Choroid plexus epithelial cell (primary cell): ENCODE measurements around the gene RPN2.

Source experiments
- DNase-seq: peaks from one replicate; pipeline ENCODE4 v3.0.0-alpha.2; 2010; ENCODE audit warnings: low read depth
- H3K4me3 ChIP-seq: 2 replicates; pipeline ENCODE4 v1.5.1; 2011; ENCODE audit warnings: low read depth, mild to moderate bottlenecking, control low read depth, low read length, moderate library complexity
- TF ChIP-seq, protein P1 (sequence below): conservative IDR thresholded peaks from 2 replicates; pipeline ENCODE4 v1.5.1; 2011; ENCODE audit warnings: low read depth, mild to moderate bottlenecking, control low read depth, inconsistent platforms, low read length, moderate library complexity

RPN2 gene

DNA sequence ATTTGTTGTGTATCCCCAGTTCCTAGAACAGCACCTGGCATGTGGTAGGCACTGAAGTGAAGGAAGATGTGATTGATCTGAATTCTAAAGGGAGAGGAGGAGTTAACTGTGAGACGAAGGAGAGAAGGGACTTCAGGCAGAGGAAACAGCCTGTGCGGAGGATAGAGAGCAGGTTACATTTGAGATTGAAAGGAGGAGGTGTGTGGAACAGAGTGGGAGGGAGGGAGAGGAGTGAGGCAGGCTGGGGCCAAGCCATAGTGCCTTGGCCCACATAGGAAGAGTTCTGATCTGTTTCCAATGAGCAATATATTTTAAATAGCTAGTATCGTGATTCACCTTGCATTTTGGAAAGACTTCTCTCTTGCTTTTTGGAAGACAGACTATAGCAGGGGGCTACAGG, 14.1 kb downstream of the RPN2 start:
- DNase-seq, result no peak
- TF ChIP-seq, protein P1, sequence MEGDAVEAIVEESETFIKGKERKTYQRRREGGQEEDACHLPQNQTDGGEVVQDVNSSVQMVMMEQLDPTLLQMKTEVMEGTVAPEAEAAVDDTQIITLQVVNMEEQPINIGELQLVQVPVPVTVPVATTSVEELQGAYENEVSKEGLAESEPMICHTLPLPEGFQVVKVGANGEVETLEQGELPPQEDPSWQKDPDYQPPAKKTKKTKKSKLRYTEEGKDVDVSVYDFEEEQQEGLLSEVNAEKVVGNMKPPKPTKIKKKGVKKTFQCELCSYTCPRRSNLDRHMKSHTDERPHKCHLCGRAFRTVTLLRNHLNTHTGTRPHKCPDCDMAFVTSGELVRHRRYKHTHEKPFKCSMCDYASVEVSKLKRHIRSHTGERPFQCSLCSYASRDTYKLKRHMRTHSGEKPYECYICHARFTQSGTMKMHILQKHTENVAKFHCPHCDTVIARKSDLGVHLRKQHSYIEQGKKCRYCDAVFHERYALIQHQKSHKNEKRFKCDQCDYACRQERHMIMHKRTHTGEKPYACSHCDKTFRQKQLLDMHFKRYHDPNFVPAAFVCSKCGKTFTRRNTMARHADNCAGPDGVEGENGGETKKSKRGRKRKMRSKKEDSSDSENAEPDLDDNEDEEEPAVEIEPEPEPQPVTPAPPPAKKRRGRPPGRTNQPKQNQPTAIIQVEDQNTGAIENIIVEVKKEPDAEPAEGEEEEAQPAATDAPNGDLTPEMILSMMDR, result no peak

DNA sequence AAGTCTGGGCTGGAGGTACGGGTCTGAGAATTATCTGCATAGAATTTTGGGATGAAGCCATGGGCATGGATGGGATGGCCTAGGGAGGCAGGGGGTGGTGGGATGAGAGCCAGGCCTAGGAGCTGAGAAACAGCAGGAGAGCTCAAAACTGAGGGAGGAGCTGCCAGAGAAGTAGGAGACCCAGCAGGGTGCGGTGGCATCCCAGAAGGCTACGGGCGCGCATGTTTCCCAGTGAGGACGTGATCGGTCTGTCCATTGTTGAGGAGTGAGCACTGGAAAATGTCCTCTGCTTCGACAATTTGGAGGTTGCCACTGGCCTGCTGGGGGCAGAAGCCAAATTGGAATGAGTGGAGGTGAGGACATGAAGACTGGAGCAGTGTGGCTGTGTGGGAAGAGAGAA, 14.7 kb downstream of the RPN2 start:
- H3K4me3 ChIP-seq, result no peak overlapping the region
- no peak for DNase-seq
- TF ChIP-seq, protein P1, result no peak

More for the DNA sequence above, 14.1 kb downstream of the RPN2 start:
- H3K4me3 ChIP-seq, result no peak overlapping the region

DNA sequence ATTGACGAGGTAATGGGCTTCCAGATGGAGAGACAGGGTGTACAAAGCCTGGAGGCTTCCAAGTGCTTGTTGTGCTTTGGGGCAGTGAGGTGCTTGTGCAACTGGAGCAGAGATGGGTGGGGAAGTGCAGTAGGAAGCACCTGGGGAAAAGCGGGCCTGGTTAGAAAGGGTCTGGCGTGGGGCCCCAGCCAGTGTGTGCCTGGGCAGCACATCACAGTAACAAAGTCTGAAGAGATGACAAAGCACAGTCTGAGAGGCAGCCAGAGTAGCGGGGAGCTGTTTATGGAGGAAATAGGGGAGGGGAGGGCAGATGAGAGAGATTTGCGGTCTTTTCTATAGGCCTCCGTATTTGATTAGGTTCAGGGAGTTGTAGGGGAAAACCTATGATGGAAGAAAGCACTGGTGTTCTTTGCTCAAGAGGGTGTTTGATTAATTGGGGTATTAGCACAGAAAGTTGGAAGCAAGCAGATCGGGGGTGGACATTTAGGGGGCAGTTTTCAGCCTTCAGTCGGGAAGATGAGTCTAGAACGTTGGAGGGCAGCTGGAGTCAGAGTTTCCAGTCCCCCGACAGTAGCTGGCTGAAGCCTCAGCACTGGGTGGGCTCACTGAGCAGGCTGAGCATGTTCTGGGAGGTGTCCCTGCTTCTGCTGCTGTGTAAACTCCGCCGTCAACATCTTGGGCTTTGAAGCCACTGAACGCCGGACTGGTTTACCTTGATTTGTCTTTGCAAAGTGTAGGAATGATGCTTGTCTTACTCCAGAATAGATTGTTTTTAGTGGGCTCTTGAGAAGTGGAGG, 15.7 kb downstream of the RPN2 start:
- no peak overlapping the region for H3K4me3 ChIP-seq
- TF ChIP-seq, protein P1, result no peak
- no peak for DNase-seq

DNA sequence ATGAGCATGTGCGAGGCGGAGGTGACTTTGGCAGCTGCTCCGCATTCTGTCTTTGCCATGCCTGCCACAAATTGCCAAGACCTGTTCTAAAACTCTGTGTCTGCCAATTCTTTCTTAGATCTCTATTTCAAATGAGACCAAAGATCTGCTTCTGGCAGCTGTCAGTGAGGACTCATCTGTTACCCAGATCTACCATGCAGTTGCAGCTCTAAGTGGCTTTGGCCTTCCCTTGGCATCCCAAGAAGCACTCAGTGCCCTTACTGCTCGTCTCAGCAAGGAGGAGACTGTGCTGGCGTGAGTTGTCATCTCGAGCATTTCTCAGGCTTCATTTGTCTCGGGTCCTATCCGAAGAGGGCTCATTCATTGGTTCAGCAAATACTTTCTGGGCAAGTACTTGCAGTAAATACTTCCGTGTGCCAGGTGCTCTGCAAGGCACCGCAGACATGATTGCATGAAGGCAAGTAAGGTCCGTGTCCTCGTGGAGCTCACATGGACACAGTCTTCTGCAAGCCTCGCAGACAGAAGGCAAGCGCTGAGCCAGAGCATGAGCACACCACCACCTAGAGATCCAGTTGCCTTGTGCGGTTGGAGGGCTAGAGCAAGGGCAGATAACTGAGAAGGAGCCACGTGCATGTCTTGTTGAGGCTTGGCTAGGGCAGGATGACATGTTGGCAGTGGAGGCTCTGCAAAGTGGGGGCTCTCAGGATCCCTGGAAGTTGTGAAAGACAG, 20.0 kb downstream of the RPN2 start:
- TF ChIP-seq, protein P1, result no peak
- H3K4me3 ChIP-seq, result no peak overlapping the region
- no peak for DNase-seq

DNA sequence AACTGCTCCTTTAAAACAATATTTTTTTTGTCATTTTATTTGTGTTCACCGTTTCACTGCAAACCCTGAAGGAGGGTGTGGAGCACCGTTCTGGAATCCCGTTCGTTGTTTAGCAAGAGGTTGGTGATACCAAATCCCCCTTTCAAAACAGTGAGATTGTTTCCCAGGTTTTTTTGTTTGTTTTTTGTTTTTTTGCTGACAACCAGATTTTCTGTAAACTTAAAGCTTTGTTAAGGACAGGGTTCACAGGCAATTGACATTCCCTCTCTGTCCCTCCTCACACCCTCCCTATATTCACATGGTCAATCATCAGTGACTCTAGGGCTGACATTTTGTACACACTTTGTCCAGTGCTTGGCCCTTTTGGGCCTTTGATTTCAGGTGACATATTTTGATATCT, 21.2 kb downstream of the RPN2 start:
- no peak overlapping the region for H3K4me3 ChIP-seq
- TF ChIP-seq, protein P1, result no peak
- DNase-seq, result no peak

DNA sequence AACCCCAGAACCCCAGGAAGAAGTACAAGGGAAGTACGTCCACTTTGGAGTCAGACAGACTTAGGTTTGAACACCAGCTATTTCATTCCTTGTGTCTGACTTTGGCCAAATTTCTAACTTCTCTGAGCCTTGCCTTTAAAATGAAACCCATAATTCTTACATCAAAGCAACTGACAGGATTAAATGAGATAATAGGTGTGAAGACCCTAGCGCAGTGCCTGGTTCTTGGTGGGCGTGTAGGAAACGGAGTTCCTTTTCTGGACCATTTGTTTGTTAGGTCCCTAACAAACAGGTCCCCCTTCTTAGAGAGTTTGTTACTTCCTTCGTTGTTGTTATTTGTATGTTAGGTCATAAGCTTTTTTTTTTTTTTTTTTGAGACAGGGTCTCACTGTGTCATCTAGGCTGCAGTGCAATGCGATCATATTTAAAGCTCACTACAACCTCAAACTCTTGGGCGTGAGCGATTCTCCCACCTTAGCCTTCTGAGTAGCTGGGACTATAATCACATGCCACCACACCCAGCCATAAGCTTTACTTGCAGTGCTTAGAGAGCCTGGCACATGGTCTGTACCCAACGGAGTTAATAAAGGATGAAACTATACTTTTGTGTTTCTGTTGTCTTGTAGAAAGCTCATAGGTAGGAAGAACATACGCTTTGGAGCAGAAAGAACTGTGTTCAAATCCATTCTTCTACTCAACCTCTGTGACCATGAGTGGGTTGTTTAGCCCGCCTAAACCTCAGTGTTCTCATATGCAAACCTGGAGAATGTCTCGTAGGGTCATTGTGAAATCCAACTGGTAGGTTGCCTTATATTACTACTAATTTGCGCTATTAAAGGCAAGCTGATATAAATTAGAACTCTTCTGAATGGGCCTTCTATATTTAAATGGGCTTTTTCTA, 22.0 kb downstream of the RPN2 start:
- TF ChIP-seq, protein P1, result no peak
- DNase-seq, result peak; percentile 33

More for the DNA sequence above, 22.0 kb downstream of the RPN2 start:
- no peak overlapping the region for H3K4me3 ChIP-seq
